Adrenal gland (tissue), 12 donors: ENCODE data around the gene UBE2L5. TPM values are rescaled to one million over a fixed set of nuclear protein-coding genes. Genes with fewer than 3 reads are reported as not detected.

Source experiments
- DNase-seq, 7 donors: peaks; one replicate each; pipeline ENCODE4 v3.0.0-alpha.2; 2019 to 2020
- H3K27ac ChIP-seq, 5 donors: fragments of 200-600 bp; sonication (generic) in 4 of 5; 1 replicate in 3 of 5; 2 replicates in 2 of 5; pipeline versions ENCODE4 v1.5.1 to v1.8.0; 2016 to 2020; ENCODE audit warnings: mild to moderate bottlenecking in 1 of 5
- H3K27me3 ChIP-seq: fragments of 200-600 bp; 2 replicates; pipeline ENCODE4 v1.8.0; 2021
- H3K36me3 ChIP-seq, 2 donors: fragments of 200-600 bp; replicated peaks in 1 of 2; 1 replicate in 1 of 2; 2 replicates in 1 of 2; pipeline versions ENCODE4 v1.5.1 to v1.8.0; 2018 to 2022
- H3K4me1 ChIP-seq, 2 donors: fragments of 200-600 bp; replicated peaks in 1 of 2; 1 replicate in 1 of 2; 2 replicates in 1 of 2; pipeline versions ENCODE4 v1.5.1 to v1.8.0; 2018 to 2021
- H3K4me3 ChIP-seq, 4 donors: fragments of 200-600 bp; sonication (generic) in 3 of 4; one replicate each; pipeline ENCODE4 v1.5.1; 2016 to 2018
- H3K9me3 ChIP-seq, 3 donors: fragments of 200-600 bp; sonication (generic) in 1 of 3; replicated peaks in 1 of 3; 1 replicate in 2 of 3; 2 replicates in 1 of 3; pipeline versions ENCODE4 v1.5.1 to v1.8.0; 2016 to 2021
- POLR2A ChIP-seq, 2 donors: fragments of 450-650 bp; IDR thresholded peaks; one replicate each; pipeline ENCODE4 v1.6.1; 2017; ENCODE audit warnings: antibody characterized with exemption in 2 of 2, mild to moderate bottlenecking in 2 of 2, moderate library complexity in 1 of 2
- WGBS, 4 donors: extraction: QIAGEN DNeasy Blood & Tissue Kit in 2 of 4; methylation state at CpG; one replicate each; pipeline versions ENCODE4 v1.1.5 to v1.1.7; 2013 to 2017; 5-methylcytosine and 5-hydroxymethylcytosine counted together
- intact Hi-C, 2 donors: fragments of 100-400 bp; cut with DNase I; formaldehyde crosslinking; loops; one replicate each; pipeline versions ENCODE4 v1.14.1 to v1.15.0; 2022 to 2023
- polyA plus RNA-seq, 3 donors: library from polyadenylated mRNA; stranded (reverse); fragments of 200-250 nt in 2 of 3; fragments of 350-450 nt in 1 of 3; fragmentation: Illumina TruSeq in 1 of 3; extraction: RNeasy Lipid Tissue Mini Kit (QIAGEN cat#74804) in 1 of 3; gene quantifications; one replicate each; pipeline ENCODE4 v1.2.3, GENCODE V29; 2013 to 2014
- total RNA-seq, 9 donors: library from RNA; depleted of rRNA in 4 of 9; stranded (reverse); fragments of >200 nt in 4 of 9; fragments of 120-200 nt in 1 of 9; fragmentation: NEBNext Ultra II Directional in 1 of 9; extraction: Animal tissue kit (Norgen Biotek cat#: 25700) in 1 of 9; gene quantifications; one replicate each; pipeline versions ENCODE4 v1.1.0 to v1.2.4, GENCODE V29; 2013 to 2023
- TF ChIP-seq, protein P1 (sequence below), 6 experiments: fragments of 450-650 bp in 4 of 6; fragments of 200-600 bp in 2 of 6; sonication (generic) in 1 of 6; IDR thresholded peaks; 1 replicate in 5 of 6; 2 replicates in 1 of 6; pipeline versions ENCODE4 v1.5.1 to v1.8.0; 2016 to 2021; ENCODE audit warnings: antibody characterized with exemption in 6 of 6, mild to moderate bottlenecking in 2 of 6, moderate library complexity in 1 of 6
- donor health status: healthy with polysubstance abuse.
- donor health status: Bipolar disorder and iron deficiency.
- donor health status: DM: yes; HTN: yes; CAD: no.
- donor health status: DM: no; HTN: no; CAD: no.
- donor health status: DM: no; HTN: no; CAD: no.
- donor health status: DM: yes; HTN: yes; CAD: no.

UBE2L5 gene
- total and polyA plus RNA-seq, 12 donors = 0.03 to 0.28 (median 0.17) TPM; not detected in 8

DNA sequence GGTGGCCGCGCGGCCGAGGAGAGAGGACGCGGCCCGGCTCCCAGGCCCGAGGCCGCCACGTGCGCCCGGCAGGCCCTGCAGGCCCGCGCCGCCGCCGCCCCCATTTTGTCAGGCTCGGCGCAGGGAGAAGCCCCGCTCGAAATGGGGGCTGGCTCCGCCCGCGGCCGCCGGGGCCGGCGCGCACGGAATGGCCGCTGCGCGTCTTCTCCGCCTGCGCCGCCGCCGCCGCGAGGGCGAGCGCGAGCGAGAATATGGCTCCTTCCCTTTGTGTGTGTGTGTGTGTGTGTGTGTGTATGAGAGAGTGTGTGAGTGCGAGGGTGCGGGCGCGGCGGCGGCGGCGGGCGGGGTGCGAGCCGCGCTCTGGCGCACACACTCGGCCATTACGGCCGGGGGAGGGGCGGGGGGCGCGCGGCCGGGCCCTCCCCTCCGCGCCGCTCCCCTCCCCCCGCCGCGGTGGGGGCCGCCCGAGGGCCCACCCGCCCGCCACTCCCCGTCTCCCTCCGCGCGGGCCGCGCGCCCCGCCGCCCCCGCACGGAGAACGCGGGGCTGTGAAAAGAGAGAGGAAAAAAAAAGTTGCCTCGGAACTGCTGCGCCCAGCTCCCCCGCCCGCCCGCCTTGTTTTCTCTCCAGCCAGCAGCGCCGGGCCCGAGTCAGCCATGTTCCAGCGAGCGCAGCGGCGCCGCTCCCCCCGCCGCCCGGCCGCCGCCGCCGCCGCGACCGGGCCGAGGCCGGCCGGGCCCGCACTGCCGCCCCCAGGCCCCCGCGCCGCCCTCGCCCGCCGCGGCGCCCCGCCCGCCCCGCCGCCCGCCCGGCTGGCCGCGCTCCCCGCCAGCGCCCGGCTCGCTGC lies 42.4 kb downstream of the UBE2L5 start:
- peak; percentile 69 to 83 (median 79) for DNase-seq
- peaks cover 23 to 30% of the 10 kb centered on the region in 2 donors for H3K4me1 ChIP-seq
- WGBS, 4 donors = 0 to 1% (median 1%) methylated on average over 10 to 121 of the region's 136 CpGs; no CpG with 5 or more reads in 1 of the 4 donors
- TF ChIP-seq, protein P1, sequence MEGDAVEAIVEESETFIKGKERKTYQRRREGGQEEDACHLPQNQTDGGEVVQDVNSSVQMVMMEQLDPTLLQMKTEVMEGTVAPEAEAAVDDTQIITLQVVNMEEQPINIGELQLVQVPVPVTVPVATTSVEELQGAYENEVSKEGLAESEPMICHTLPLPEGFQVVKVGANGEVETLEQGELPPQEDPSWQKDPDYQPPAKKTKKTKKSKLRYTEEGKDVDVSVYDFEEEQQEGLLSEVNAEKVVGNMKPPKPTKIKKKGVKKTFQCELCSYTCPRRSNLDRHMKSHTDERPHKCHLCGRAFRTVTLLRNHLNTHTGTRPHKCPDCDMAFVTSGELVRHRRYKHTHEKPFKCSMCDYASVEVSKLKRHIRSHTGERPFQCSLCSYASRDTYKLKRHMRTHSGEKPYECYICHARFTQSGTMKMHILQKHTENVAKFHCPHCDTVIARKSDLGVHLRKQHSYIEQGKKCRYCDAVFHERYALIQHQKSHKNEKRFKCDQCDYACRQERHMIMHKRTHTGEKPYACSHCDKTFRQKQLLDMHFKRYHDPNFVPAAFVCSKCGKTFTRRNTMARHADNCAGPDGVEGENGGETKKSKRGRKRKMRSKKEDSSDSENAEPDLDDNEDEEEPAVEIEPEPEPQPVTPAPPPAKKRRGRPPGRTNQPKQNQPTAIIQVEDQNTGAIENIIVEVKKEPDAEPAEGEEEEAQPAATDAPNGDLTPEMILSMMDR (IDR thresholded peaks at IDR 0.05) = peak in 1 of 6 experiments; percentile 31
- peak; percentile 78 to 80 for TF ChIP-seq POLR2A (IDR thresholded peaks at IDR 0.05)
- H3K27me3 ChIP-seq = no peaks in the 10 kb centered on the region
- H3K4me3 ChIP-seq = peak overlapping the region in 3 of 4 donors; percentile 53 to 82 (median 68)
- intact Hi-C loops = loop anchor here in 1 of 2 donors (10.0 kb wide), 2 partner anchors 110 to 150 kb away; partner anchors contain the start of gene USPL1
- H3K9me3 ChIP-seq = no peaks in the 10 kb centered on the region
- H3K36me3 ChIP-seq = peaks cover 0 to 14% of the 10 kb centered on the region in 2 donors
- peak overlapping the region; percentile 92 to 99 (median 98) for H3K27ac ChIP-seq

DNA sequence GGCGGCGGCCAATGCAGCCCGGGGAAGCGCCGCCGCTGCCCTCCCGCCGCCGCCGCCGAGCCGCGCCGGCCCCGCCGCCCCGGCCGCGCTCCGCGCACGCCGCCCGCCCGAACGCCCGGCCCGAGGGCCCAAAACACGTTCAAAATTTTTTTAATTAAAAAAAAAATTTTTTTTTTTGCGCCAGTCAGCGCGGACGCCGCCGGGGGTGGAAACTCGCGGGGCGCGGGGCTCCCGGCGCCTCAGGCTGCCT lies 43.0 kb downstream of the UBE2L5 start:
- 0 to 1% (median 0%) methylated on average over 13 to 41 of the region's 41 CpGs; no CpG with 5 or more reads in 1 of the 4 donors for WGBS, 4 donors
- peak overlapping the region; percentile 98 to 100 (median 99) for H3K27ac ChIP-seq
- peak in 1 of 7 donors; percentile 17 for DNase-seq
- no peaks in the 10 kb centered on the region for H3K27me3 ChIP-seq
- intact Hi-C loops = loop anchor here in 1 of 2 donors (10.0 kb wide), 2 partner anchors 110 to 150 kb away; partner anchors contain the start of gene USPL1
- H3K4me1 ChIP-seq = peaks cover 23 to 30% of the 10 kb centered on the region in 2 donors
- TF ChIP-seq POLR2A (IDR thresholded peaks at IDR 0.05) = no peak
- TF ChIP-seq, protein P1 (IDR thresholded peaks at IDR 0.05) = no peak
- peaks cover 0 to 14% of the 10 kb centered on the region in 2 donors for H3K36me3 ChIP-seq
- H3K9me3 ChIP-seq = no peaks in the 10 kb centered on the region
- H3K4me3 ChIP-seq = peak overlapping the region in 3 of 4 donors; percentile 71 to 93 (median 76)

- WGBS, 4 donors = 0 to 1% (median 0%) methylated on average over 19 to 57 of the region's 57 CpGs
- peaks cover 0 to 14% of the 10 kb centered on the region in 2 donors for H3K36me3 ChIP-seq
- H3K4me1 ChIP-seq = peaks cover 23 to 30% of the 10 kb centered on the region in 2 donors
- H3K9me3 ChIP-seq = no peaks in the 10 kb centered on the region
- TF ChIP-seq, protein P1 (IDR thresholded peaks at IDR 0.05) = no peak
- TF ChIP-seq POLR2A (IDR thresholded peaks at IDR 0.05) = peak; percentile 97 to 100
- H3K27me3 ChIP-seq = no peaks in the 10 kb centered on the region
- peak within 1 kb of the TSS; percentile 98 to 100 (median 99) for H3K27ac ChIP-seq
- DNase-seq = peak; percentile 97 to 100 (median 99)
- intact Hi-C loops = loop anchor here in 1 of 2 donors (10.0 kb wide), 2 partner anchors 109 to 149 kb away; partner anchors contain the start of gene USPL1
- H3K4me3 ChIP-seq = peak within 1 kb of the TSS in 3 of 4 donors; percentile 71 to 93 (median 76)
These were observed 43.5 kb downstream of the UBE2L5 start, which contains the start of gene HMGB1 for GRCh38 chr13:30465593-30466357. TSS of gene HMGB1 (minus strand) at chr13:30465936. CDS start at chr13:30463680, 2,256 bp downstream.

GRCh38 chr13:30466358-30466714 lies 44.0 kb downstream of the UBE2L5 start:
- Histone ChIP-seq H3K4me3 (no peak overlapping the region), H3K9me3 (no peaks in the 10 kb centered on the region), H3K27ac (no peak overlapping the region), H3K27me3 (no peaks in the 10 kb centered on the region), H3K36me3 (peaks cover 0 to 14% of the 10 kb centered on the region in 2 donors), H3K4me1 (peaks cover 23 to 30% of the 10 kb centered on the region in 2 donors)
- TF ChIP-seq, protein P1 (IDR thresholded peaks at IDR 0.05) = no peak
- no peak for TF ChIP-seq POLR2A (IDR thresholded peaks at IDR 0.05)
- 13 to 18% (median 15%) methylated on average over 8 to 11 of the region's 11 CpGs for WGBS, 4 donors
- DNase-seq = no peak
- intact Hi-C loops = loop anchor here in 1 of 2 donors (10.0 kb wide), 2 partner anchors 108 to 148 kb away; partner anchors contain the start of gene USPL1
